AML-193 (cell line): Measurements from ENCODE around the gene REX1BD.
"Not testable (repeated sequence)": the region's sequence is repeated elsewhere in the genome, so short reads cannot be mapped to it uniquely, and the experiment has no call there.

Experiments used
- DNase-seq, 2 experiments: peaks; one replicate each; lab custom pipeline; 2025; lab: John Stamatoyannopoulos, UW

The REX1BD gene

GRCh38 chr19:18577365-18577914, 11.2 kb upstream of the REX1BD start:
- no peak for DNase-seq

- no peak for DNase-seq
These were observed 8.3 kb upstream of the REX1BD start for GRCh38 chr19:18580311-18580710.

DNA sequence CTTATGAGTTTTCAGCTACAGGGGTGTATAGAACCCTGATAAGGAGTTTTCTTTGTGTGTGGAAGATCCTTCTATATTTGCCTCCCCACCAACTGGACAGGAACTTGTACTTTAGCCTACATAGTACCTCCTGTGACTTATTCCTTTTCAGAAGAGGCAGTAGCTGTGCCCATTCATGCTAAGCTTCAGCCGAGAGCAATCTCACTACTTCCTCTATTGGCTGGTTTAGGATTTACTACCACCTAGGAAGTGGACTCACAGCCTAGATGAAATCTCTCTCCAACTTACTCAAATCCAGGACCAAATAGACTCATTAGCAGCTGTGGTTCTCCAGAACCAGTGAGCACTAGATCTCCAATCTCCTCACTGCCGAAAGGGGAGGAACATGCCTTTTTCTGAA, 2.3 kb upstream of the REX1BD start:
- DNase-seq = peak; percentile 57

- no peak for DNase-seq
These were observed 1.0 kb upstream of the REX1BD start for GRCh38 chr19:18587561-18587960.

- DNase-seq = no peak
These were observed 512 bp upstream of the REX1BD start for GRCh38 chr19:18587962-18588610.

DNA sequence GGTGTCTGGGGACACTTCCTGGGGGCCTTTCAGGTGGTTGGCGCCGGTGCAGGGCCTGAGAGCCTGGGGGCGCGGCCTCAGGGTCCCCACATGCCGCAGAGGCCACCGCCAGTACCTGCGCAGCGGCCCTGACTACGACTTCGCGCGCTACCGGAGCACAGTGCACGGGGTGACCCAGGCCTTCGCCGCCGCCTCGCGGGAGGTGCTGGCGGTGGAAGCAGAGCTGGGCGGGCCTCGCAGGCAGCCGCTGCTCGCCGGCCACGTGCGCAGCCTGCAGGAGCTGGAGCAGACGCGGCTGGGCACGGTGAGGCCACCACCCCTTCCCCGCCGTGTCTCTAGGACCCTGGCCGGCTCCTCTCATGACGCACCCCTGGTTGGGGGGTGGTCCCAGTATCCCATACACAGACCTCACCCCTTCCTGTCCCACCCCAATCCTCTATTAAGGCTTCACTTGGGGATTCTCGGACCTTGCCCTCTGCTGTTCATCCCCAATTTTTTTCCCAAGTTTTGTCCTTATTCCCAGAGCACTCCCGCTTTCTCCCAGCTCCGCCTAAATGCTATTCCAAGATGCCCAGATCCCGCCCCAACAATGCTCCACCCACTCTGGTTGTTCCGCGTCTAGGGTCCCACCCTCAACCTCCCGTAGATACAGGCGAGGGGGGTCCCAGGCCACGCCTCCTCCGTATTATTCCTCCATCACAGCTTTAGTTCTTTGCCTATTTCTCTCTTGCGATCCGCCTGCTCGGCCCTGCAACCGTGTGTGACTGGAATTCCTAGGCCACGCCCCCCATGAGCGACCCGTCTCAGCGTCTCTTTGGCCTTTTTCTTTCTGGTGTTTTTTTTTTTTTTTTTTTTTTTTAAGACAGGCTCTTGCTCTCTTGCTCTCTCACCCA, 1.0 kb downstream of the REX1BD start:
- DNase-seq = peak; percentile 43 to 47

DNA sequence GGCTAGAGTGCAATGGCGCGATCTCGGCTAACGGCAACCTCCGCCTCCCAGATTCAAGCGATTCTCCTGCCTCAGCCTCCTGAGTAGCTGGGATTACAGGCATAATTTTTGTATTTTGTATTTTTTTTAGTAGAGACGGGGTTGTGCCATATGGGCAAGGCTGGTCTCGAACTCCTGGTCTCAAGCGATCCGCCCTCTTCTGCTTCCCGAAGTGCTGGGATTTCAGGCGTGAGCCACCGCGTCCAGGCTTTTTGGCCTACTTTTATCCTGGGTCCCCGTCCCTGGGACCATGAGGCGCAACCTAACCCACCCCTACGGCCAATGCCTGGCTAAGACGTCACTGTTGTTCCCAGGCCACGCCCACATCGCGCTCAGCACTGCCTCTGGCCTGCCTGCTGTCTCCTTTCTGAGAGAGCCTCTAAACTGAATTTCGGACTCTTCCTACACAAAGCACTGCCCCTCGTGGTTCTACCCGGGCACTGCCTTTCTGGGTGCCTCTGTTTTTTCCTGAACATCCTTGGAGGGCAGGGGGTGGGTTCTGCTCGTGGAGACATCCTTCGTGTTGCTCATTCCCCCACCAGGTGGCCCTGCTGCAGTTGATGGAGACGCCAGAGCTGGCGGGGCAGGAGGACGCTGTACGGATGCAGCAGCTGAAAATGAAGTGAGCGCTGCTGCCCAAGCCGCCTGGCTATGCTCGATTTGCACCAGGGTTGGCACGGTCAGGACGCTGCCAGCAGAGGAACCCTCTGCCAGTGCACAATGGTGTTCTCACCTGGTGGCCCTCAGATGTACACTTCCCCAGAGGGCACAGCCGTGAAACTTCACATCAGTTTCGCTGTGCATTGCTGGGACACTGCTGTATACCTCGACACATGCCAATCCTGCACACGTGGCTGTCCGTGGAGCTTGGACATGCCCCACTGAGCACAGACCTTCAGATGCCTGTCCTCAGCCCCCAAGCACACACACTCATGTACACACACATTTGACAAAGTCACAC, 2.0 kb downstream of the REX1BD start:
- DNase-seq = peak; percentile 70 to 80

DNA sequence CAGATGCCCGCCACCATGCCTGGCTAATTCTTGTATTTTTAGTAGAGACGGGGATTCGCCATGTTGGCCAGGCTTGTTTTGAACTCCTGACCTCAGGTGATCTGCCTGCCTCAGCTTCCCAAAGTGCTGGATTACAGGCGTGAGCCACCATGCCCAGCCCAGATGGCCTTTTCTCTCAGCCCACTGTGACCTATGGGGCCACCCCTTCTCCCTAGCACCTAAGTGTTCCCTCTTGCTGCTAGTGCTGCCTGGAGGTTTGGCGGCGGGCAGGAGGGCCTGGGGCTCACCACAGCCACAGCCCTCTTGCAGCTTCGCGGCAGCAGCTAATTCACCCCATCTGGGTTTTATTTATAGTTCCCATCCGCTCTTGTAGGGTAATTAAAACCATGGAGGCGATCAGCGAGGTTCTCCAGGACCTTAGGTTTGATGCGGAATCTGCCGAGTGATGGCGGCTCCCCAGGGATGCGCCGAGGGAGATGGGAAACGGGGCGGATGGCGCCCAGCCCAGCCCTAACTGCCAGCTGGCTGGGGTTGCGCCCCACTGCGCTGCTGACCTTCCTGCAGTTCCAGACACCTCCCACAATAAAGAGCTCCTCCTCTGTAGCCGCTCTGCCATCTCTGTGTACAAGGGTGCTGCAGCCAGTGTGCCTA, 3.3 kb downstream of the REX1BD start:
- no peak for DNase-seq

- not testable (repeated sequence) for DNase-seq
These were observed 4.1 kb downstream of the REX1BD start for GRCh38 chr19:18592732-18593131.

- DNase-seq = no peak
These were observed 4.9 kb downstream of the REX1BD start for GRCh38 chr19:18593367-18594095.

DNA sequence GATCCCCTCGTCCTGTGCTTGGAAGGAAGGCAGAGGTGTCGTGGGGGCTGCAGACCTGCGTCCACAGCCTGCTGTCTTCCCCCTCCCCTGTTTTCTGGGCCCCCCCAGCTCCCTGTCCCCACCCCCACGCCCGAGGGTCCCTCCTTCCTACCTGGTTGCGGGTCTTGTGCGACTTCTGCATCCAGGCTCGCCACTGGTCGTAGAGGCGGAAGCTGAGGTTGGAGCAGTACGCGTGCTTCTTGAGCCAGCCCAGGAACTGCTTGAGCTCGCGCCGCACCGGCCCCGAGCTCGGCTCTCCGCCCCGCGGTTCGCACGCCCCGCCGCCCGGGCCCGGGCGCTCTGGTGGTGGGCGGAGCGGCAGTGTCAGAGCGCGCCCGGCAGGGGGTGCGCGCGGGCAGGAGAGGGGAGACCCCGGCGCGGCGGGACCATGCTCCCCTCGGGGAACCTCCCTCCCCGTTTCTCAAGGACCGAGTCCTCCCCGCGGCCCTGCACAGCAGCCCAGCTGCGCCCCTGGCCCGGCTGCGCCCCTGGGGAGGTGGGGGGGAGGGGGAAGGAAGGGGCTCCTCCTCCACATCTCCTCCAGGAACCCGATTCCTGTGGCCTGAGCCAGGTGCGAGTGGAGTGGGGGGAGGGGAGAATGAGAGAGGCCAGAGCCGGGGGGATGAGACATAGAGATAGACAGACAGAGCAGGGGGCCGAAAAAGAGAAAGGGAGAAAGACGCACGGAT, 5.7 kb downstream of the REX1BD start:
- DNase-seq = peak; percentile 68 to 74

GRCh38 chr19:18594824-18595373, 6.3 kb downstream of the REX1BD start:
- DNase-seq = no peak

DNA sequence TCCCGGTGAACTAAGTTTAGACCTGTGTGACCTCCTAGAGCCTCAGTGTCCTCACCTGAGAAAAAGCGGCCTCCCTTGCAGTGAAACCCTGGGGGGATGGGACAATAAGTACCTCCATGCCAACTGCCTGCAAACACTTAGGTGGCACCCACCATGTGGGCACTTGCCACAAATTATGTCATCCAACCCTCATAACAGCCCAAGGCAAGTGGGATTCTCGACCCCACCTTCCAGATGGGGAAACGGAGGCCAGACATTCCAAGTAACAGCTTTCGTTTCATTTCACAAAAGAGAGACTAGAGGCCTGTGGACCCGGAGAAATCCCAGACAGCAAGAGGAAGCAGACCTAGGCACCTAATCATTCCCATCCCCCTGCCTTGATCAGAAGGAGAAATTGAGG, 6.9 kb downstream of the REX1BD start:
- no peak for DNase-seq

- no peak for DNase-seq
These were observed 8.2 kb downstream of the REX1BD start for GRCh38 chr19:18596752-18597157.

GRCh38 chr19:18597809-18598660, 9.4 kb downstream of the REX1BD start:
- no peak for DNase-seq

DNA sequence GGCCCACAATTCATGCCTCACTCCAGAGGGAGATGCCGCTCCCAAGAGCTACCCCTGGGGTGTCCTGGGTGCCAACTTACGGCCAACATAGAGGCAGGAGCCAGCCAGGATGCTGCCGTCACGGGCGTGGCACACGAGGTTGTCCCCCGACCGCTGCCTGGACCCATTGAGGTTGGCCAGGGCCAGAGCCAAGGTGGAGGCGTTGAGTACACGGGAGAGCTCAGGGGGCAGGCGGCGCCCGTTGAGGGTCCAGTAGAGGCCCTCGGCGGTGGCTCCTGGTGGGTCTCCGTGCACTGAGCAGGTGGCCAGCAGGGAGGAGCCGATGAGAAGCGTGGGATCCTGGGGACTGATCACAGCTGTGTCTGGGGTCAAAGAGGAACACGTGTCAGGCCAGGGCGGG, 10.9 kb downstream of the REX1BD start:
- no peak for DNase-seq

DNA sequence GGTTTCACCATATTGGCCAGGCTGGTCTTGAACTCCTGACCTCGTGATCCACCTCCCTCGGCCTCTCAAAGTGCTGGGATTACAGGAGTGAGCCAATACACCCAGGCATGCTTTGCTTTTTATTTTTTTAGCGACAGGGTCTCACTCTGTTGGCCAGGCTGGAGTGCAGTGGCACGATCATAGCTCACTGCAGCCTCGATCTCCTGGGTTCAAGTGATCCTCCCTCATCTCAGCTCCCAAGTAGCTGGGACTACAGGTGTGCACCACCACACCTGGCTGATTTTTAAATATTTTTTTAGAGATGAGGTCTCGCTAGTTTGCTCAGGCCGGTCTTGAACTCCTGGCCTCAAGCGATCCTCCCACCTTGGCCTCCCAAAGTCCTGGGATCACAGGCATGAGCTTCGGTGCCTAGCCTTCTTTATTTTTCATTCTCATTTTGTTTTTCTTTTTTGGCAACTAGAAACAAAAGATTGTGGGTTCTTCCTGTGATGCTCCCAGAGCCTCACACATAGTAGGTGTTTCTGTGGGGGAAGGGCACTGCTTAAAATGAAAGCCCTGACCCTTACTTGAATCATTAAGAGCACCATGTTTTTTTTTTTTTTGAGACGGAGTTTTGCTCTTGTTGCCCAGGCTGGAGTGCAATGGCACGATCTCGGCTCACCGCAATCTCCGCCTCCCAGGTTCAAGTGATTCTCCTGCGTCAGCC, 12.2 kb downstream of the REX1BD start:
- DNase-seq = not testable (repeated sequence)

GRCh38 chr19:18601875-18602274, 13.3 kb downstream of the REX1BD start:
- DNase-seq = no peak
